IPS DF 6.9 (cell line): Measurements from ENCODE around the gene MBD2.
A peak's percentile ranks its signal among the peaks of the same experiment; 100 is the strongest.
"Not testable (repeated sequence)": the region's sequence is repeated elsewhere in the genome, so short reads cannot be mapped to it uniquely, and the experiment has no call there.

ENCODE experiments used
- DNase-seq: peaks from one replicate; pipeline ENCODE4 v3.0.0-alpha.2; 2013; ENCODE audit warnings: low read depth, low spot score
- H3K27ac ChIP-seq: one replicate; pipeline ENCODE4 v1.5.1; 2013; ENCODE audit warnings: low read length, control low read depth
- H3K27me3 ChIP-seq: 2 replicates; pipeline ENCODE4 v1.6.1; 2013; ENCODE audit warnings: mild to moderate bottlenecking, low read length; ENCODE audit not compliant: control insufficient read depth, insufficient read depth
- H3K36me3 ChIP-seq: 2 replicates; pipeline ENCODE4 v1.6.1; 2013; ENCODE audit warnings: low read length; ENCODE audit not compliant: control insufficient read depth, insufficient read depth
- H3K4me1 ChIP-seq: 2 replicates; pipeline ENCODE4 v1.6.1; 2013; ENCODE audit warnings: low read length; ENCODE audit not compliant: control insufficient read depth, insufficient read depth
- H3K4me3 ChIP-seq: 2 replicates; pipeline ENCODE4 v1.5.1; 2013; ENCODE audit warnings: mild to moderate bottlenecking, low read length
- H3K9me3 ChIP-seq: 2 replicates; pipeline ENCODE4 v1.6.1; 2013; ENCODE audit warnings: low read length, inconsistent platforms; ENCODE audit not compliant: control insufficient read depth, insufficient read depth
- WGBS: extraction: QIAGEN DNeasy Blood & Tissue Kit; methylation state at CpG from one replicate; pipeline ENCODE4 v1.1.7; 2013; ENCODE audit warnings: mixed read lengths, missing lambda C conversion rate; ENCODE audit not compliant: insufficient read length, insufficient coverage; 5-methylcytosine and 5-hydroxymethylcytosine counted together

The MBD2 gene

DNA sequence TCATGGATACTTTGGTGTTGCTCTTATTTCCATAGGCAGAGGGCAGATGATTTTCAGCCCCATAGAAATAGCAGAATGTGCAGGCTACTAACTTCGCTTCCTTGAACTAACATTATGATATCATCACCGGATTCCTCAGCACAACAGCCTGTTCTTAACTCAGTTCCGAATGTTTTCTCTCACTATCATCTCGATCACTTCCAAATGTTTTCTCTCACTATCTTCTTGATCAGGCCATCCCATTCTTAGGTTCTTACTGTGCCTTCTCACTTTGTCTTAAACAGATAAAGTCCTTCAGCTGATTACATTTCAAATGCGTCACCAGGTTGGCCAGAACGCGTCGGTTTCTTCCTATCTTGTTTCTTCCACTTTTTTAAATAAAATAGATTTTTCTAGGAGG, 11.4 kb upstream of the MBD2 start:
- Histone ChIP-seq H3K27me3 (no peaks in the 10 kb centered on the region), H3K36me3 (no peaks in the 10 kb centered on the region), H3K27ac (no peak overlapping the region), H3K4me1 (no peaks in the 10 kb centered on the region), H3K4me3 (no peak overlapping the region), H3K9me3 (no peaks in the 10 kb centered on the region)
- WGBS = 100% methylated on average over 2 of the region's 8 CpGs
- DNase-seq = no peak

DNA sequence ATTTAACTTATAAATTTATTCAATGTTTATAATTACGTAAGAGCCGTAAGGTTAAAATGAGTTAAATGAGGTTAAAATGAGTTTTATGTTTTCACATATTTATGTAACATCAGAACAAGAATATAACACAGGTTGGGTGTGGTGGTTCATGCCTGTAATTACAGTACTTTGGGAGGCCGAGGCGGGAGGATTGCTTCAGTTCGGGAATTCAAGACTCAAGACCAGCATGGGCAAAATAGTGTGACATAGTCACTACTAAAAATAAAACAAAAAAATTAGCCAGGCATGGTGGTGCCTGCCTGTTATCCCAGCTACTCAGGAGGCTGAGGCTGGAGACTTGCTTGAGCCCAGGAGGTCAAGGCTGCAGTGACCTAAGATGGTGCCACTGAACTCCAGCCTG, 9.3 kb upstream of the MBD2 start:
- H3K4me1 ChIP-seq = no peaks in the 10 kb centered on the region
- no peak overlapping the region for H3K27ac ChIP-seq
- DNase-seq = no peak
- H3K4me3 ChIP-seq = no peak overlapping the region
- H3K36me3 ChIP-seq = no peaks in the 10 kb centered on the region
- H3K27me3 ChIP-seq = no peaks in the 10 kb centered on the region
- WGBS = 100% methylated on average over 2 of the region's 5 CpGs
- H3K9me3 ChIP-seq = no peaks in the 10 kb centered on the region

DNA sequence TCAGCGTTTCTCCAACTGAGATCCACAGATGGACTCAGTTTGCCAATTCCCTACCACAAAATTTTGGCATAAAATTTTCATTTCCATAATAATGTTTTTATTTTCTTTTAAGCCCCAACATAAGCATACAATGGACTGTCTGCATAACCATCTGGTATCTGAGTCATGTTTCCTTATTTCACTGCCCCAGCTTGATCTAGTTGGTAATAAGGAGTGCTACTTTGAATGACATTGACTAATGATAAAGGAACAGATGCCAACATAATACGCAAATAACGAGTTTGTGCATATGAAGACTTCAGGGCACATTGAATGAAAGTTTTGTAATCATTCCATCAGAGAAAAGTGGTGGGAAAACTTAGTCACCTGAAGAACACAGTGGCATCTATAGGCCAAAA, 8.8 kb upstream of the MBD2 start:
- WGBS = no CpG with 5 or more reads among the region's 3 CpGs
- DNase-seq = no peak
- H3K27ac ChIP-seq = no peak overlapping the region
- no peaks in the 10 kb centered on the region for H3K4me1 ChIP-seq
- H3K9me3 ChIP-seq = no peaks in the 10 kb centered on the region
- H3K4me3 ChIP-seq = no peak overlapping the region
- no peaks in the 10 kb centered on the region for H3K27me3 ChIP-seq
- no peaks in the 10 kb centered on the region for H3K36me3 ChIP-seq

- Histone ChIP-seq H3K27ac (no peak overlapping the region), H3K27me3 (no peaks in the 10 kb centered on the region), H3K9me3 (no peaks in the 10 kb centered on the region), H3K4me3 (no peak overlapping the region), H3K4me1 (no peaks in the 10 kb centered on the region), H3K36me3 (no peaks in the 10 kb centered on the region)
- no CpG with 5 or more reads among the region's 7 CpGs for WGBS
- no peak for DNase-seq
These were observed 8.2 kb upstream of the MBD2 start for GRCh38 chr18:54232485-54233227.

GRCh38 chr18:54229421-54230059, 5.1 kb upstream of the MBD2 start:
- no CpG with 5 or more reads among the region's 7 CpGs for WGBS
- no peaks in the 10 kb centered on the region for H3K36me3 ChIP-seq
- no peak overlapping the region for H3K27ac ChIP-seq
- no peaks in the 10 kb centered on the region for H3K9me3 ChIP-seq
- H3K4me1 ChIP-seq = no peaks in the 10 kb centered on the region; the same call in 1 of the 2 replicates
- DNase-seq = no peak
- no peaks in the 10 kb centered on the region for H3K27me3 ChIP-seq
- H3K4me3 ChIP-seq = no peak overlapping the region

DNA sequence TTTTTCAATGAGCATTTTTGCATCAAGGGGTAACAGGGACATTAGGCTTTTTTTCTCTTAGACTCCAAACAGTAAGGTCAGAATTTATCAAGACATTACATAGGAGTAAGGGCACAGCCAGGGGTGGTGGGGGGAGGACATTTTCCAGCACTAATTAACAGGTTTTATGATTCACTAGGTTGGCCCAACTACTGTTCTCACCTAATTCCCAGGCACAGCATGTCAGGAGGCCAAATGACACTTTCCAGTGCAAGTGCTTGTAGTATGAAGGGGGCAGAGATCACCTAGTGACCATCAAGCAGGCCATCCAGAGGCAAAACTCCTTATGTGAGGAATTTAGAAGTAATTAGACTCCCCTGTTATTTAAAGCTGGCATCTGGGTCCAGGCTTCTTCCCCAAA, 3.9 kb upstream of the MBD2 start:
- no peak for DNase-seq
- Histone ChIP-seq H3K27ac (no peak overlapping the region), H3K9me3 (no peaks in the 10 kb centered on the region), H3K36me3 (no peaks in the 10 kb centered on the region), H3K4me3 (no peak overlapping the region), H3K27me3 (no peaks in the 10 kb centered on the region), H3K4me1 (no peaks in the 10 kb centered on the region; the same call in 1 of the 2 replicates)

DNA sequence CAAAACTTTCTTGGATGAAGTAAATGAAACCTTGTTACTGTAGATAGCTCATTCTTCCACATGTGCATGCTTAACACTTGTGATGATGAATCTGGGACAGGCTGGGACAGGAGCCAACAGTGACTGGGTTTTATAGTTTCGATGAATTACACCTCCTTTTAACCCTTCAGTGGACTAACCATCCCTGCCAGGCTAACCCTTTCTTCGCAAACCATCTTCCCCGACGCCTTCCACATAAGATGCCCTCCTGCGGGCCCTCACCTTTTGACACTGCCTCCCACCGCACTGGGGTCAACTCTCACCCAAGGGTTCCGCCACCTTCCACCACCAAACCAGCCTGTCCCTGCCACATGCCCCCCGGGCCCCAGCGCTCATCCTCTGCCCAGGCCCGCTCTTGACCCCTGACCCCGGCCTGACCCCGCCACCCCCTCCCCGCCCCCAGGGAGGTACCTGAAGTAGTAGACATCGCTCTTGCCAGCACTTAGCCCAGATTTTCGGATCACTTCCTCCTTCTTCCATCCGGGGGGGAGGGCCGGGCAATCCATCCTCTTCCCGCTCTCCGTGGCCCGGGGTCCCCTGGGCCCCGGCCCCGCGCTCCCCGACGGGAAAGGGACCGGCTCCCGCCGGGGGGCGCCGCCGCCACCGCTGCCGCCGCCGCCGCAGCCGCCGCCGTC, 764 bp downstream of the MBD2 start:
- H3K4me3 ChIP-seq = peak overlapping the region; percentile 53; the same call in 1 of the 2 replicates

GRCh38 chr18:54222922-54223567, 1.4 kb downstream of the MBD2 start:
- Histone ChIP-seq H3K27ac (no peak overlapping the region), H3K4me1 (no peaks in the 10 kb centered on the region; the same call in 1 of the 2 replicates), H3K27me3 (no peaks in the 10 kb centered on the region), H3K36me3 (no peaks in the 10 kb centered on the region; the same call in 1 of the 2 replicates), H3K9me3 (no peaks in the 10 kb centered on the region), H3K4me3 (no peak overlapping the region; the same call in 1 of the 2 replicates)
- WGBS = no CpG with 5 or more reads among the region's 5 CpGs
- DNase-seq = no peak

More for the DNA sequence above, 764 bp downstream of the MBD2 start:
- DNase-seq = no peak
- H3K36me3 ChIP-seq = no peaks in the 10 kb centered on the region; the same call in 1 of the 2 replicates
- no peaks in the 10 kb centered on the region for H3K27me3 ChIP-seq
- H3K9me3 ChIP-seq = no peaks in the 10 kb centered on the region
- no peak overlapping the region for H3K27ac ChIP-seq
- no peaks in the 10 kb centered on the region; the same call in 1 of the 2 replicates for H3K4me1 ChIP-seq
- whole genome bisulfite sequencing = no CpG with 5 or more reads among the region's 39 CpGs

GRCh38 chr18:54220406-54220805, 4.1 kb downstream of the MBD2 start:
- no peak overlapping the region for H3K27ac ChIP-seq
- no peaks in the 10 kb centered on the region for H3K9me3 ChIP-seq
- no peaks in the 10 kb centered on the region; the same call in 1 of the 2 replicates for H3K36me3 ChIP-seq
- H3K4me3 ChIP-seq = no peak overlapping the region
- WGBS = no CpG with 5 or more reads among the region's 2 CpGs
- H3K4me1 ChIP-seq = no peaks in the 10 kb centered on the region; the same call in 1 of the 2 replicates
- no peaks in the 10 kb centered on the region for H3K27me3 ChIP-seq
- DNase-seq = no peak

- not testable (repeated sequence) for H3K27me3 ChIP-seq, H3K4me3 ChIP-seq, H3K36me3 ChIP-seq, H3K4me1 ChIP-seq, DNase-seq, H3K27ac ChIP-seq, H3K9me3 ChIP-seq
- no CpG with 5 or more reads among the region's 6 CpGs for WGBS
These were observed 5.7 kb downstream of the MBD2 start for GRCh38 chr18:54218803-54219202.
